Fibroblast of mammary gland (primary cell): ENCODE results near the gene MYH10.
A peak's percentile ranks its signal among the peaks of the same experiment; 100 is the strongest.
"Not testable (repeated sequence)": the region's sequence is repeated elsewhere in the genome, so short reads cannot be mapped to it uniquely, and the experiment has no call there.

Experiments
- DNase-seq: peaks from one replicate; pipeline ENCODE4 v3.0.0-alpha.2; 2010; ENCODE audit warnings: low read depth
- H3K4me3 ChIP-seq: 2 replicates; pipeline ENCODE4 v1.5.1; 2011; ENCODE audit warnings: low read depth, mild to moderate bottlenecking, low read length, moderate library complexity; ENCODE audit not compliant: control insufficient read depth
- TF ChIP-seq, protein P1 (sequence below): conservative IDR thresholded peaks from 2 replicates; pipeline ENCODE4 v1.5.1; 2011; ENCODE audit warnings: low read depth, low read length, inconsistent platforms; ENCODE audit not compliant: control insufficient read depth, insufficient read depth

MYH10 gene

DNA sequence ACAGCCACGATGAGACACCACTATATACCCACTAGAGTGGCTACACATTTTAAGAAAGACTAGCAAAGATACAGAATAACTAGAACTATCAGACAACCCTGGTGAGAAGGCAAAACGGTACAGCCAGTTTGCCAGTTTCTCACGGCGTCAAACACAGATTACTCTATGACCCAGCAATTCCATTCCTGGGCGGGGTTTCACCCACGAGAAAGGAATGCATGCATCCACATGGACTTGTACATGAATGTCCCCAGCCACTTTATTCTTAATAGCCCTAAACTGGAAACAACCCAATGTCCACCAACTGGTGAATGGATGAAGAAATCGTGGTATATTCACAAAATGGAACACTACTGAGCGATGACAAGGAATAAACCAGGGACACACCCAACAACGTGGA lies 74.5 kb downstream of the MYH10 start:
- TF ChIP-seq, protein P1, sequence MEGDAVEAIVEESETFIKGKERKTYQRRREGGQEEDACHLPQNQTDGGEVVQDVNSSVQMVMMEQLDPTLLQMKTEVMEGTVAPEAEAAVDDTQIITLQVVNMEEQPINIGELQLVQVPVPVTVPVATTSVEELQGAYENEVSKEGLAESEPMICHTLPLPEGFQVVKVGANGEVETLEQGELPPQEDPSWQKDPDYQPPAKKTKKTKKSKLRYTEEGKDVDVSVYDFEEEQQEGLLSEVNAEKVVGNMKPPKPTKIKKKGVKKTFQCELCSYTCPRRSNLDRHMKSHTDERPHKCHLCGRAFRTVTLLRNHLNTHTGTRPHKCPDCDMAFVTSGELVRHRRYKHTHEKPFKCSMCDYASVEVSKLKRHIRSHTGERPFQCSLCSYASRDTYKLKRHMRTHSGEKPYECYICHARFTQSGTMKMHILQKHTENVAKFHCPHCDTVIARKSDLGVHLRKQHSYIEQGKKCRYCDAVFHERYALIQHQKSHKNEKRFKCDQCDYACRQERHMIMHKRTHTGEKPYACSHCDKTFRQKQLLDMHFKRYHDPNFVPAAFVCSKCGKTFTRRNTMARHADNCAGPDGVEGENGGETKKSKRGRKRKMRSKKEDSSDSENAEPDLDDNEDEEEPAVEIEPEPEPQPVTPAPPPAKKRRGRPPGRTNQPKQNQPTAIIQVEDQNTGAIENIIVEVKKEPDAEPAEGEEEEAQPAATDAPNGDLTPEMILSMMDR: no peak
- DNase-seq: peak; percentile 4
- H3K4me3 ChIP-seq: no peak overlapping the region

DNA sequence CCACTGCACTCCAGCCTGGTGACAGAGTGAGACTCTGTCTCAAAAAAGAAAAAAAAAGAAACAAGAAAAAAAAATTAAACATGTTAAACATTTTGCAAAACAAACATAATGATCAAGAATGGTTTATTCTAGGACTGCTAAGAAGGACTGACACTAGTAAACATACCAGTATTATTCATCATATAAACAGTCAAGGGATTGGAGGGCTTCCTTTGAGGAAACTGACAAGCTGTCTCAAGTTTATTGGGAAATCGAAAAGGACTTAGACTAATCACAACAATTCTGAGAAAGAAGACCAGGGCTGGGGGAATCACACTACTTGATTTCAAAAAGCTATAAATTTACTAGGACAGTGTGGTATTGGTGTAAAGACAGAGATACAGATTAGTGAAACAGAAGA lies 75.5 kb downstream of the MYH10 start:
- TF ChIP-seq, protein P1: no peak
- DNase-seq: peak; percentile 24
- H3K4me3 ChIP-seq: no peak overlapping the region

DNA sequence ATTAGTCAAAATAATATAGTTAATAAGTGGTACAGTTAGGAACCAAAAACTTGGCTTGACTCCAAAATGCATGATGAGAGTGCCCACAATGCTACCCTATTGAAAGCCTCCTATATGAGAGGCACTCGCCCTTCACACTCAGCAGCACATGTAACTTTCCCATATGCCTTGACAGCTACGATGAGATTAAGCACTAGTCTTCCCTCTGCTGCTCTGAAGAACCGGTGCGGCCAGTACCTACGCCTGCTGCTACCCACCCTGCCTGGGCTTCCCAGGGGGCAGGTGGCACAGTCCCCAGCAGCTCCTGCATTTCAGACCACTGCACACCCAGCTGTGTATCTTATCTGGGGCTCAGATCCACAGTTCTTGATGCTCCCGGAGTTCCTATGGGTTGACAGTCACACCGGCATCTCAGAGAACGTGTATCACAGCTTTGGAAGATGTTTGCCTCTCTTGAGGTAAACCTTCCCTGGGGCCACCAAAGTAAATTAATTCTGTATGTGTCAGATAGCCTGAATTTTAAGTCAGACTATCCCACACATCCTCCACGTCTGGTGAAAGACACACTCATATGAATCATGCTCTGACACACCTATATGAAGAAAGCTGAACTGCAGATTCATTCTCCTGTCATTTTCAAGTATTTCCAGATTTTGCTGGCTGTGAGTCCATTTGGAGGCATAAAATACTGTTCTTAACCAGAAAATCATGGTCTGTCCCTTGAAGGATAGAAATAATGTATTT lies 77.8 kb downstream of the MYH10 start:
- H3K4me3 ChIP-seq: no peak overlapping the region
- TF ChIP-seq, protein P1: no peak
- peak; percentile 78 for DNase-seq

DNA sequence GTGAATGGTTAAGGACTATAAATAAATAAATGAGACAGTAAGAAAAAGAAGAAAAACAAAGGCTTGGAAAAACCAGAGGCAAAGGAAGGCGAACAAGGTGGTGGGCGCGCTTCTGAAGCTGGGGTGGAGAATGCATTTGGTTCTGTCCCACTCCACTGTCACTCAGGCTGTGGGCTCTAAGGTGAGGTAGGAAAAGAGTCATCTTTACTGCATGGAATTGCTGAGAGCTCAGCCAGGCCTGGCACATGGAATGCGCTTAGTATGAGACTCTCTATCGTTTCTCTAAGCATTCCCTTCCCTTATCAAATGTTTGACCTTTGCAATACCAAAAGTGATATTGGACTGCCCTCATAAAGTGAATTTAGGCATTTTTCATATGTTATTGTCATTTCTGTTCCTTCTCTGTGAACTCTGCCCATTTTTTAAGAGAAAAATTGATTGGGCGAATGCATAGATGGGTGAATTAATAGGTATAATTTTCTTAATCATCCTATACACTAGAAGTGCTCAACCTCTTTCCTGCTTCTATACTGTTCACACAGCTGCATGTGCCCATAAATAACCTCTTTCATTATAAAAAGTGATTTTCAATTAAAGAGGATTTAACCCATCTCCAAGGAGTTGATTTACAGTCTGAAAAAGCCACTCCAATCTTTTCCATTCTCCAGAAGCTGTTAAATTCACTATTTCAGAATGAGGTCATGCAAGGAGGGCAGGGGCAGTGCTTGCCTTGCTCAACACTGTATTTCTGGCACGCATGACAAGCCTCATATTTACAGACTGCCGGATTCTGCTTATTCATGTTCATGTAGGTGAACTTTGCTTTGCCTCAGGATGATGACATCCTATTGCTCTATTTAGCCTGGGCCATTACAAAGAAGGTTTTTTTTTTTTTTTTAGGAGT lies 87.7 kb downstream of the MYH10 start:
- DNase-seq: peak; percentile 93
- TF ChIP-seq, protein P1: no peak
- H3K4me3 ChIP-seq: no peak overlapping the region

DNA sequence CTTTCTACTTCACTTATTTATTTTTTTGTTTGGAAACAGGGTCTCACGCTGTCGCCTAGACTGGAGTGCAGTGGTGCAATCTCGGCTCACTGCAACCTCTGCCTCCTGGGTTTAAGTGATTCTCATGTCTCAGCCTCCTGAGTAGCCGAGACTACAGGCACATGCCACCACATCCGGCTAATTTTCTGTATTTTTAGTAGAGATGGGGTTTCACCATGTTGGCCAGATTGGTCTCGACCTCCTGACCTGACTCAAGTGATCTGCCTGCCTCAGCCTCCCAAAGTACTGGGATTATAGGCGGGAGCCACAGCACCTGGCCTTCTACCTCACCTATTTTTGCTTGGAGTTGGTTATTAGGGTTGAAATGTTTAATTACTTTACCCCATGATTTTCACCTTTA lies 90.5 kb downstream of the MYH10 start:
- not testable (repeated sequence) for DNase-seq, H3K4me3 ChIP-seq

DNA sequence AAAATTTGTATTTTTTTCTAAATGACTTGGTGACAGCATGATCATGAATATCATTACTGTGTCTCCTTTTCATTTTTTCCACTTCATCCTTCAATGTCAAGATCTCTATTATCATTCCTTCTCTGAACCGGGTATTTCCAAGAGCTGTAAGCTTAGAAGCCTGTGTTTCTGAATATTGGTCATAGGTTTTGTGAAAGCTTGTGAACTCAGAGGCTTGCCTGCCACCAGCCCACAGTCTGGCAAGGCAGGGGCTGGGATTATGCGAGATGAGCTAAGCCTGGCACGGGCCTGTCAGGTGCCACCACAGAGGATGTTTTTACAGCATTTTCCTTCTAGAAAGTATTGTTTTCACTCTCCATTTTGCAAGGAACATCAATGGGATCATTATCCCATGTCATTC lies 92.8 kb downstream of the MYH10 start:
- TF ChIP-seq, protein P1: no peak
- no peak overlapping the region for H3K4me3 ChIP-seq
- no peak for DNase-seq

DNA sequence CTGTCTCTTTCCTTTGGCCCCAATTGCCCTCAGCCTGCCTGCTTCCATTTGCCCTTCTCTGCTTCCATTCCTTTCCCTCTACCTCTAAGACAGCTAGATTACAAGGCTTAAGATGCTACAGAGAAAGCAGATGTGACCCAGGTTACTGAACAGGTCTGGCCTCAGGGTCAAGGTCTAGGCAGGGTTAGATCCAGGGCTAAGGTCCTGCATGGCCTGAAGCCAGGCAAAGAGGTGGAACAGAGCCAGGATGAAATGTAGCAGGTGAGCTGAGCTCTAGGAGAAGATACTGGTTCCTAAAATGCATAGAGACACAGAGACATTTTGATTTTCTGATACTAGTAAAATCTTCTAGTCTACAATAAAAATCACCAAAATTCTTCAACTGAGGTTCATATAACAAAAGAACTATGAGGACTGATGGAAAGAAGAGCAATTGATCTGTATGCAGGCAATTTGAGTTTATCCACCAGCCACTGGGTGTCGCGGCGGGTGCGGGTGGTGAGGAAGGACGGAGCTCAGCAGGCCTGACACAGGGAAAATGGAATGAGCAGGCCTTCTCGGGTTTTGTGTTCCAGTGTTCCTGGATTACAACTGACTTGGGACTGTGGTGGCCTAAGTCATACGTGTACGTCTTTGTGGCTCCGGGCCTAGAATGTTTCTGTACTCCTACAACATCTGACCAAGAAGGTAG lies 95.9 kb downstream of the MYH10 start:
- no peak for DNase-seq
- TF ChIP-seq, protein P1: no peak

More for the DNA sequence above, 95.9 kb downstream of the MYH10 start:
- no peak overlapping the region for H3K4me3 ChIP-seq
